ENCODE measurements around the gene TOB1. TPM values are rescaled to one million over a fixed set of nuclear protein-coding genes. Genes with fewer than 3 reads are reported as not detected.

The TOB1 gene
- total RNA-seq, 4 donors from 2014 or later = 28.1 to 46.4 (median 31.1) TPM

GRCh38 chr17:50867363-50868139 is 1.4 kb upstream of the TOB1 start:
- Histone ChIP-seq H3K4me1 (peaks cover 25 to 28% of the 10 kb centered on the region in 2 donors), H3K9me3 (no peaks in the 10 kb centered on the region), H3K27ac (peak overlapping the region; percentile 100), H3K4me3 (replicated peaks in 1 of 3) (peak overlapping the region; percentile 80 to 100 (median 83)), H3K27me3 (no peaks in the 10 kb centered on the region), H3K36me3 (peaks cover 5 to 10% of the 10 kb centered on the region in 2 donors)
- peak; percentile 98 for DNase-seq
- TF ChIP-seq CTCF (IDR thresholded peaks at IDR 0.05) = no peak
- TF ChIP-seq POLR2A (IDR thresholded peaks at IDR 0.05) = peak; percentile 60 to 96
- intact Hi-C loops (cut with DNase I) = no loop called here
- 0 to 1% methylated on average over 35 of the region's 35 CpGs for WGBS, 2 donors

GRCh38 chr17:50866950-50867362 is 802 bp upstream of the TOB1 start:
- H3K4me1 ChIP-seq = peaks cover 30 to 32% of the 10 kb centered on the region in 2 donors
- intact Hi-C loops (cut with DNase I) = no loop called here

DNA sequence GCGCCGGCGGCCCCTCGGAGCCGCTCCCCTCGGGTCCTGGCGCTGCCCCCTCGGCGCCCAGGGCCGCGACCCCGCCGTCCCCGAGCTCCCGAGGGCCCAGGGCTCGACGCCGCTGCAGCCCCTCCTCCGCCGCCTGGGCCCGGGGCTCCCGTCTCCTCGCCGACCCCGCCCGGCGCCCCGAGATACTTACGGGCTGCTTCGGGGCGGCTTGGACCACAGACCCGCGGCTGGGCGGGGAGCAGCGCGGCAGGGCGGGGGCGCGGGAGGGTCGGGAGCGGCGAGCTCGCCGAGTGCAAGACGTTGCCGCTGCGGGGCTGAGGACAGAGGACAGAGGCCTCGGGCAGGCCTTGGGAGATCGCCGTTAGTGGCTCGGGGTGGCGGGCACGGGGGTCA is 290 bp downstream of the TOB1 start:
- H3K36me3 ChIP-seq = peaks cover 10 to 23% of the 10 kb centered on the region in 2 donors
- no peak for DNase-seq
- H3K9me3 ChIP-seq = no peaks in the 10 kb centered on the region
- intact Hi-C loops (cut with DNase I) = no loop called here
- WGBS, 2 donors = 0% methylated on average over 11 of the region's 53 CpGs; no CpG with 5 or more reads in 1 of the 2 donors
- TF ChIP-seq POLR2A (IDR thresholded peaks at IDR 0.05) = no peak
- no peak for TF ChIP-seq CTCF (IDR thresholded peaks at IDR 0.05)
- no peaks in the 10 kb centered on the region for H3K27me3 ChIP-seq
- H3K4me3 ChIP-seq (replicated peaks in 1 of 3) = peak overlapping the region; percentile 28 to 100 (median 79)
- H3K27ac ChIP-seq = peak overlapping the region; percentile 99 to 100 (median 100)
- peaks cover 39 to 43% of the 10 kb centered on the region in 2 donors for H3K4me1 ChIP-seq

More at GRCh38 chr17:50866950-50867362, 802 bp upstream of the TOB1 start:
- peaks cover 10 to 16% of the 10 kb centered on the region in 2 donors for H3K36me3 ChIP-seq
- peak in 1 of 2 donors; percentile 69 for DNase-seq
- peak overlapping the region; percentile 100 for H3K27ac ChIP-seq
- peak overlapping the region; percentile 80 to 100 (median 83) for H3K4me3 ChIP-seq (replicated peaks in 1 of 3)
- no peaks in the 10 kb centered on the region for H3K27me3 ChIP-seq
- WGBS, 2 donors = 0% methylated on average over 17 to 20 of the region's 28 CpGs
- no peaks in the 10 kb centered on the region for H3K9me3 ChIP-seq
- no peak for TF ChIP-seq POLR2A (IDR thresholded peaks at IDR 0.05)
- peak in 1 of 6 experiments; percentile 5 for TF ChIP-seq CTCF (IDR thresholded peaks at IDR 0.05)

- intact Hi-C loops (cut with DNase I) = no loop called here
- Histone ChIP-seq H3K4me1 (peaks cover 41 to 46% of the 10 kb centered on the region in 2 donors), H3K4me3 (replicated peaks in 1 of 3) (peak overlapping the region; percentile 28 to 100 (median 79)), H3K9me3 (no peaks in the 10 kb centered on the region), H3K27ac (peak overlapping the region; percentile 99 to 100 (median 100)), H3K36me3 (peaks cover 10 to 23% of the 10 kb centered on the region in 2 donors), H3K27me3 (no peaks in the 10 kb centered on the region)
- TF ChIP-seq POLR2A (IDR thresholded peaks at IDR 0.05) = peak in 1 of 2 donors; percentile 68
- TF ChIP-seq CTCF (IDR thresholded peaks at IDR 0.05) = no peak
- peak; percentile 71 to 75 for DNase-seq
- WGBS, 2 donors = 0 to 1% methylated on average over 18 to 28 of the region's 50 CpGs
Measured at GRCh38 chr17:50865060-50865867, 890 bp downstream of the TOB1 start.
